Activated CD8-positive, alpha-beta T cell treated with anti-CD3 and anti-CD28 coated beads, Interleukin-2, amount 10 ng/mL, durations not matched to agents 7 days and 5 days (primary cell): ENCODE measurements around the gene CASQ2. TPM values are rescaled to one million over a fixed set of nuclear protein-coding genes. Genes with fewer than 3 reads are reported as not detected.

ENCODE experiments used
- ATAC-seq: fragments of 150-1000 bp; cut with Tn5 transposase; one replicate; pipeline ENCODE4 v1.10.0; 2021; ENCODE audit warnings: moderate library complexity
- CTCF ChIA-PET: fragments of 350-600 bp; sonication (Branson Sonifier 250); formaldehyde crosslinking; loops from one replicate; lab custom pipeline; 2021; ENCODE audit warnings: antibody characterized with exemption; lab: Charles Lee
- POLR2A ChIA-PET: fragments of 350-600 bp; sonication (Branson Sonifier 250); formaldehyde crosslinking; loops from one replicate; lab custom pipeline; 2021; ENCODE audit warnings: antibody characterized with exemption; lab: Charles Lee
- DNase-seq: peaks from one replicate; pipeline ENCODE4 v3.0.0-alpha.2; 2020
- H3K27ac Mint-ChIP-seq: one replicate; pipeline ENCODE4 v1.8.0; 2021; ENCODE audit warnings: mild to moderate bottlenecking, mixed read lengths
- H3K27me3 Mint-ChIP-seq: one replicate; pipeline ENCODE4 v1.8.0; 2021; ENCODE audit warnings: low read depth, mixed read lengths
- H3K36me3 Mint-ChIP-seq: one replicate; pipeline ENCODE4 v1.8.0; 2021; ENCODE audit warnings: low read depth, mixed read lengths
- H3K4me1 Mint-ChIP-seq: one replicate; pipeline ENCODE4 v1.8.0; 2021; ENCODE audit warnings: low read depth, mixed read lengths
- H3K4me3 Mint-ChIP-seq: one replicate; pipeline ENCODE4 v1.8.0; 2021; ENCODE audit warnings: mild to moderate bottlenecking, mixed read lengths
- H3K9me3 Mint-ChIP-seq: one replicate; pipeline ENCODE4 v1.8.0; 2022; ENCODE audit warnings: mixed read lengths; ENCODE audit not compliant: insufficient read depth
- total RNA-seq, 2 experiments: library from RNA; stranded (reverse); gene quantifications; one replicate each; pipeline ENCODE4 v1.2.3, GENCODE V29; 2021

Gene CASQ2
- total RNA-seq, 2 experiments from 2014 or later, result not detected

GRCh38 chr1:115706587-115707425, 61.7 kb downstream of the CASQ2 start:
- DNase-seq (peak; percentile 23), ATAC-seq (no peak)
- no peak overlapping the region for H3K27ac Mint-ChIP-seq
- no peaks in the 10 kb centered on the region for H3K9me3 Mint-ChIP-seq
- no peaks in the 10 kb centered on the region for H3K36me3 Mint-ChIP-seq
- ChIA-PET POLR2A (no interaction called here), CTCF (interaction anchor here (0.7 to 3.9 kb wide), 35 partner anchors 10 to 569 kb away, joined by 3 to 57 read pairs (median 4); partner anchors contain the start of gene VANGL1)
- peaks cover 11% of the 10 kb centered on the region for H3K27me3 Mint-ChIP-seq
- H3K4me3 Mint-ChIP-seq, result no peak overlapping the region
- H3K4me1 Mint-ChIP-seq, result no peaks in the 10 kb centered on the region

DNA sequence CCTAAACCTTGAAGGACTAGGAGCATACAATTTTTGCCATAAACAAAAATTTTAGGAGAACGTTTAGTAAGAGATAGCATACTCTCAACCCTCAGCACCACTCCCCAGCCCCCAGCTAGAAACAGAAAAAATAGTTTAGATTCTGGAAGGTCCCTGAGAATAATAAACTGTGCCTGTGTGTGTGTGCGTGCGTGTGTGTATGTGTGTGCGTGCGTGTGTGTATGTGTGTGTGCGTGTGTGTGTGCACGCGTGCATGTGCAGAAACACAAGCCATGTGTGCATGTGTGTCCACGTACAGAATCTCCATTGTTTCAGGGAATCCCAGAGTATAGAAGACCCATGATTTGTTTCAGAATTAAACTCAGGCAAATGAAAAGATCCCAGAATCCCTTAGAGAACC, 62.6 kb downstream of the CASQ2 start:
- Mint-ChIP-seq H3K9me3 (no peaks in the 10 kb centered on the region), H3K4me1 (no peaks in the 10 kb centered on the region), H3K27me3 (peaks cover 16% of the 10 kb centered on the region), H3K4me3 (no peak overlapping the region), H3K27ac (no peak overlapping the region), H3K36me3 (no peaks in the 10 kb centered on the region)
- no peak for ATAC-seq
- ChIA-PET POLR2A (no interaction called here), CTCF (interaction anchor here (0.7 to 3.9 kb wide), 30 partner anchors 11 to 568 kb away, joined by 3 to 57 read pairs (median 4); partner anchors contain the start of gene VANGL1)
- no peak for DNase-seq

DNA sequence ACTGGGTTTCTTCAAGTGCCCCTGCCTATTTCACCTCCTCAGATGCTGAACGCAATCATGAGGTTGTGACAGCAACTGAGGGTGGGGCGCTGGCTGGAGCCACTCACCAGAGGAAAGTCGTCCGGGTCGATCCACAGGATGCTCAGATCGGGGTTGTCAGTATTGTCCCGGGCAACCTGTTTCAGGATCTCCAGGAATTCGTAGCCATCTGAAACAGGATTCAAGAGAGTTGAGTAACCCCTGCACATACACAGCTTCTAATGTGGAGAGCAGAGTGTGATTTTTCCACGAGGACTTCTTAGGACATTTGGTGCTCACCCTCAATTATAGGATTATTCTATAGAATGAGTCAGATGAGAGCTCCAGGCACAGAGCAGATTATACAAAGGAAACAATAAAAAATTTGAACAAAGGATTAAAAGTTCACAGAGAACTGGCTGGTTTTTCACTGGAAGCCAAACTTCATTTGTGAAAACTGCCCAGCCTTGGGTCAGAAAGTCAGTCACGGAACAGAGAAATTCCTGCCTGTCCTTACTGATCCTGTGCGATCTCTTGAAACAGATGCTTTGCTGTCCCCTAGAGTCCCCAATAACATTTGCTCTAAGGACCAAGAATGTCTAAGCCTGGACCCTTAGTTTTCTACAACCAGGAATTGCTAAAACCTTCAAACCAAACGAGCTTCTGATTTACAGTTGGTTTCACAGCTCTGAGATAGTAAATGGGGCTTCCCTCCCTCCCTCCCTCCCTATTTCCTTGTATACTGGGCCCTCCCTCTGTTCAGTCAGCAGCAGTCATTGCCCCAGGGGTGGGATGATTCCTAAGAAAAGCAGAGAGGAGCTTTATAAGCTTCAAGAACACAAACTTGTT, 63.2 kb downstream of the CASQ2 start:
- no peaks in the 10 kb centered on the region for H3K9me3 Mint-ChIP-seq
- CTCF ChIA-PET, result interaction anchor here (0.8 to 3.9 kb wide), 10 partner anchors 11 to 568 kb away, joined by 3 to 57 read pairs (median 9); partner anchors contain the start of gene VANGL1
- H3K4me3 Mint-ChIP-seq, result no peak overlapping the region
- peaks cover 16% of the 10 kb centered on the region for H3K27me3 Mint-ChIP-seq
- H3K4me1 Mint-ChIP-seq, result no peaks in the 10 kb centered on the region
- H3K27ac Mint-ChIP-seq, result no peak overlapping the region
- no peak for ATAC-seq
- no peaks in the 10 kb centered on the region for H3K36me3 Mint-ChIP-seq
- POLR2A ChIA-PET, result no interaction called here
- no peak for DNase-seq

GRCh38 chr1:115702959-115703358, 65.6 kb downstream of the CASQ2 start:
- POLR2A ChIA-PET, result no interaction called here
- no peak overlapping the region for H3K4me3 Mint-ChIP-seq
- CTCF ChIA-PET, result interaction anchor here (0.8 to 1.4 kb wide), 2 partner anchors 69 to 94 kb away, joined by 3 to 4 read pairs; no protein-coding TSS in a partner anchor
- H3K4me1 Mint-ChIP-seq, result no peaks in the 10 kb centered on the region
- no peaks in the 10 kb centered on the region for H3K36me3 Mint-ChIP-seq
- no peak overlapping the region for H3K27ac Mint-ChIP-seq
- peaks cover 14% of the 10 kb centered on the region for H3K27me3 Mint-ChIP-seq
- no peaks in the 10 kb centered on the region for H3K9me3 Mint-ChIP-seq
- ATAC-seq (no peak), DNase-seq (no peak)

DNA sequence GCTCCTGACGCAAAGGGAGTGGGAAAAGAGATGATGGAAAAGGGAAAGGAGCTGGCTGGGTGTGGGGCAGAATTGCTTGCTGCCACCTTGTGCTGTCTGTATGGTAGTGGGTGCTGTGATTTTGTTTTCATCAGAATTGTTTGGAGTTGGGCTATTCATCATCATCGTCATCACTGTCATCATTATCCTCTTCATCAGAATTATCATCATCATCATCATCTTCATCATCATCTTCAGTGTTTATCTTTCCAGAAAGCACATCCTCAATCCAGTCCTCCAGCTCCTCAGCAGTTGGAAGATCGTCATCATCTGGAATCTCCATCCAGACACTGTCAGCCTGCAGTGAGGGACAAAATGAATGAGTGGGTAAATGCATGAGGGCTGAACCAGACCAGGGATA, 67.4 kb downstream of the CASQ2 start:
- Mint-ChIP-seq H3K9me3 (no peaks in the 10 kb centered on the region), H3K4me3 (no peak overlapping the region)

GRCh38 chr1:115697619-115698018, 70.9 kb downstream of the CASQ2 start:
- Mint-ChIP-seq H3K9me3 (no peaks in the 10 kb centered on the region), H3K4me1 (no peaks in the 10 kb centered on the region)
- POLR2A ChIA-PET, result no interaction called here

More for the DNA sequence above, 67.4 kb downstream of the CASQ2 start:
- H3K36me3 Mint-ChIP-seq, result no peaks in the 10 kb centered on the region
- CTCF ChIA-PET, result interaction anchor here (0.9 kb wide), 1 partner anchor 12 kb away, joined by 3 read pairs; no protein-coding TSS in a partner anchor
- POLR2A ChIA-PET, result no interaction called here
- ATAC-seq (no peak), DNase-seq (no peak)
- no peaks in the 10 kb centered on the region for H3K4me1 Mint-ChIP-seq
- peaks cover 12% of the 10 kb centered on the region for H3K27me3 Mint-ChIP-seq
- no peak overlapping the region for H3K27ac Mint-ChIP-seq

GRCh38 chr1:115694805-115695204, 73.7 kb downstream of the CASQ2 start:
- CTCF ChIA-PET, result interaction anchor here (3.1 kb wide), 1 partner anchor 11 kb away, joined by 11 read pairs; no protein-coding TSS in a partner anchor
- no peaks in the 10 kb centered on the region for H3K9me3 Mint-ChIP-seq
- ATAC-seq (no peak), DNase-seq (no peak)
- H3K4me1 Mint-ChIP-seq, result no peaks in the 10 kb centered on the region
- H3K27ac Mint-ChIP-seq, result no peak overlapping the region
- POLR2A ChIA-PET, result no interaction called here
- peaks cover 5% of the 10 kb centered on the region for H3K36me3 Mint-ChIP-seq
- no peak overlapping the region for H3K4me3 Mint-ChIP-seq
- peaks cover 7% of the 10 kb centered on the region for H3K27me3 Mint-ChIP-seq

More at GRCh38 chr1:115697619-115698018, 70.9 kb downstream of the CASQ2 start:
- Mint-ChIP-seq H3K27me3 (peaks cover 12% of the 10 kb centered on the region), H3K27ac (no peak overlapping the region), H3K36me3 (peaks cover 2% of the 10 kb centered on the region), H3K4me3 (no peak overlapping the region)
- CTCF ChIA-PET, result no interaction called here
- no peak for ATAC-seq
- no peak for DNase-seq

DNA sequence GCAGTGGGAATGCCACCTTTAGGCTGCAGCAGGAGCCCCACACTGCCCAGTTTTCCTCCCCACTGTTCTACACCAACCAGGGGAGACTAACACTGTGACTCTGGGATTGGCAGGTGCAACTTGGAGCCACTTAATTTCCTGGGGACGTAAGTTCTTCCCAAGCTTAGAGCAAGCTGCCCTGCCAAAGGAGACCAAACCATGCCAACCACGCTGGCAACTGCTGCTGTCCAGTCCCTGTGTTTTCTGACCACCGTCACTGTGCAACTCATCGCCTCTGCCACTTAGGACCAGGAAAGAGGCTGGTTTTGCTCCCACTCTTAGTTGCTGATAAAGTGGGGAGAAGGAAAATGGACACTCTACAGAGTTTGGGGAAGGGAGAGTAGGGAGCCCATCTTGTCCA, 76.3 kb downstream of the CASQ2 start:
- Mint-ChIP-seq H3K27me3 (no peaks in the 10 kb centered on the region), H3K36me3 (peaks cover 7% of the 10 kb centered on the region), H3K27ac (no peak overlapping the region), H3K4me1 (no peaks in the 10 kb centered on the region), H3K4me3 (no peak overlapping the region), H3K9me3 (no peaks in the 10 kb centered on the region)
- CTCF ChIA-PET, result no interaction called here
- DNase-seq (no peak), ATAC-seq (no peak)
- POLR2A ChIA-PET, result no interaction called here

GRCh38 chr1:115690972-115691371, 77.5 kb downstream of the CASQ2 start:
- peaks cover 7% of the 10 kb centered on the region for H3K36me3 Mint-ChIP-seq
- ATAC-seq, result no peak
- no peaks in the 10 kb centered on the region for H3K9me3 Mint-ChIP-seq
- H3K27ac Mint-ChIP-seq, result no peak overlapping the region
- H3K4me1 Mint-ChIP-seq, result no peaks in the 10 kb centered on the region
- CTCF ChIA-PET, result no interaction called here
- H3K4me3 Mint-ChIP-seq, result no peak overlapping the region
- H3K27me3 Mint-ChIP-seq, result no peaks in the 10 kb centered on the region
- POLR2A ChIA-PET, result no interaction called here
- no peak for DNase-seq

DNA sequence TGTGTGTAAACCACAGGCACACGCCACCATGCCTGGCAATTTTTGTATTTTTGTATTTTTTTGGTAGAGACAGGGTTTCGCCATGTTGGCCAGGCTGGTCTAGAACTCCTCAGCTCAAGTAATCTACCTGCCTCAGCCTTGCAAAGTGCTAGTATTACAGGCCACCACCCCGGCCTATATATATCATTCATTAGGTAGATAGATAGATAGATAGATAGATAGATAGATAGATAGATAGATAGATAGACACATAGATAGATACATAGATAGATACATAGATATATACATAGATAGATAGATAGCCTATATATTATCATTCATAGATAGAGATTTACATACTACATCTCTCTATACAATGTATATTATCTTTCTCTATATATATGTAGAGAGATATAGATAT, 80.8 kb downstream of the CASQ2 start:
- H3K27me3 Mint-ChIP-seq, result no peaks in the 10 kb centered on the region

GRCh38 chr1:115685029-115685705, 83.3 kb downstream of the CASQ2 start:
- ATAC-seq (no peak), DNase-seq (no peak)
- peaks cover 30% of the 10 kb centered on the region for H3K36me3 Mint-ChIP-seq
- no peaks in the 10 kb centered on the region for H3K27me3 Mint-ChIP-seq
- H3K9me3 Mint-ChIP-seq, result no peaks in the 10 kb centered on the region
- ChIA-PET CTCF (no interaction called here), POLR2A (no interaction called here)
- no peak overlapping the region for H3K27ac Mint-ChIP-seq
- no peak overlapping the region for H3K4me3 Mint-ChIP-seq
- H3K4me1 Mint-ChIP-seq, result peaks cover 13% of the 10 kb centered on the region

More for the DNA sequence above, 80.8 kb downstream of the CASQ2 start:
- H3K9me3 Mint-ChIP-seq, result no peaks in the 10 kb centered on the region
- POLR2A ChIA-PET, result no interaction called here
- ATAC-seq (no peak), DNase-seq (no peak)
- H3K36me3 Mint-ChIP-seq, result peaks cover 29% of the 10 kb centered on the region
- no peak overlapping the region for H3K4me3 Mint-ChIP-seq
- no peak overlapping the region for H3K27ac Mint-ChIP-seq
- H3K4me1 Mint-ChIP-seq, result peaks cover 10% of the 10 kb centered on the region
- CTCF ChIA-PET, result interaction anchor here (1.4 kb wide), 1 partner anchor 19 kb away, joined by 4 read pairs; no protein-coding TSS in a partner anchor
